ENCODE measurements around the gene CABLES2.
"Not testable (repeated sequence)": the region's sequence is repeated elsewhere in the genome, so short reads cannot be mapped to it uniquely, and the experiment has no call there.

Gene CABLES2

DNA sequence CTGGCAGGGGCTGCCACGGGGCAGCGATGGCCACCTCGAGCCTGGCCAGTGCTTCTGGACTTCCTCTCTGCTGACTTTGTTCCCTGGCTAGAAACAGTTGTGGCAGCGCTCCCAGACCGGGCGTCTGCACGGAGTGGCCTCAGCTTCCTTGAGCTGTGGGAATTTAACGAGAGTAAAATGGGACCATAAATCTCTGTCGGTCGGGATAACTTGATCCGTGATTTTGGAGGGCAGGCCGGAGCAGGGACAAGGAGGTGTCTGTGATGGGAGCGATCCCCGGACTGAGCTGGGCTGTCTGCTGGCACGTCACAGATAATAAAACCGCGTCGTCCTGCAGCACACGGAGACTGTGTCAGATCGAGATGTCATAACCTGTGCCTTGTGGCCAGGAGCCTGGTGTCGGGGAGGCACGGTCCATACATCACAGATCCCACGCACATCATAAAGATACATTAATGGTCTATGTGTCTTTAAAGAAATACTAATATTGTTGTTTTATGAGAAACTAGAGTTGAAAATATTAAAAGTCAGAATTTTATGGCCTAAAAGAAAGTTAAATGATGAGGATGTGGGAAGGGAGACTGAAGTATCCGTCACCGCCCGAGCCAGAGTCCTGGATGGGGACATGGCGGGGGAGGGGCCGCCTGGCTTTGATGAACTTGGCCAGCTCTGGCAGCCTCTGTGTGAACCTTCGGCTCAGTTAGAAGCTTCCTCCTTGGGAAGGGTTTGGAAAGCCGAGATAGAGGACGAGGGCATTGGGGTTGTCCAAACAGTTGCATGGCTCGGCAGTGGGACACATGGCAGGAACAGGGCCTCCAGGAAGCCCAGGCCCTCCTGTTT lies 26.8 kb upstream of the CABLES2 start:
- DNase-seq: no peak

GRCh38 chr20:62430866-62431447 lies 23.9 kb upstream of the CABLES2 start:
- no peak for DNase-seq

DNA sequence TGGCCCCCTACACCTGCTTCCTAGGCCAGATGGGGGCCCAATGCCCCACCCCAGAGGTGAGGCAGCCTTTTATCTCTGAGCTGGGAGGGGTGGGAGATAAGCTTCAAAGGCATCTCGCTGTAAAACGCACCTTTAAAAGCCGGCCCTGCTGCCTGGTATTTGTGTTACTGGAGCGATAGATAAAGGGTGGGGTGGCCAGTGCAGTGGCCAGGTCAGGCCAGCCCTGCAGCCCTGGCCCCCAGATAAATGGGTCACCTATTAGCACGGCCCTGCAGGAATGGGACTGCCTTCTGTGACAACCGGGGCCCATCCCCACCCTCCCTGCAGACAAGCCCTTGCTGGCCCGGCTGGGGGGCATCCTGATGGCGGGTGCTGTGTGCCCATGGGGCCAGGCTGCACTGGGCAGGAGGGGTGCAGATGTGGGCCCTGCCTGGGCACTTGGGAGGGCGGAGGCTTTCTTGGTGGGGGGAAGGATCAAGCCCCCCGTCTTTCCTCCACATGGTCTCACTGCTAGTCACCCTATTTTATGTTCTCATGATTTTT lies 23.3 kb upstream of the CABLES2 start:
- DNase-seq: no peak

- DNase-seq: no peak
These were observed 22.6 kb upstream of the CABLES2 start for GRCh38 chr20:62429455-62430310.

DNA sequence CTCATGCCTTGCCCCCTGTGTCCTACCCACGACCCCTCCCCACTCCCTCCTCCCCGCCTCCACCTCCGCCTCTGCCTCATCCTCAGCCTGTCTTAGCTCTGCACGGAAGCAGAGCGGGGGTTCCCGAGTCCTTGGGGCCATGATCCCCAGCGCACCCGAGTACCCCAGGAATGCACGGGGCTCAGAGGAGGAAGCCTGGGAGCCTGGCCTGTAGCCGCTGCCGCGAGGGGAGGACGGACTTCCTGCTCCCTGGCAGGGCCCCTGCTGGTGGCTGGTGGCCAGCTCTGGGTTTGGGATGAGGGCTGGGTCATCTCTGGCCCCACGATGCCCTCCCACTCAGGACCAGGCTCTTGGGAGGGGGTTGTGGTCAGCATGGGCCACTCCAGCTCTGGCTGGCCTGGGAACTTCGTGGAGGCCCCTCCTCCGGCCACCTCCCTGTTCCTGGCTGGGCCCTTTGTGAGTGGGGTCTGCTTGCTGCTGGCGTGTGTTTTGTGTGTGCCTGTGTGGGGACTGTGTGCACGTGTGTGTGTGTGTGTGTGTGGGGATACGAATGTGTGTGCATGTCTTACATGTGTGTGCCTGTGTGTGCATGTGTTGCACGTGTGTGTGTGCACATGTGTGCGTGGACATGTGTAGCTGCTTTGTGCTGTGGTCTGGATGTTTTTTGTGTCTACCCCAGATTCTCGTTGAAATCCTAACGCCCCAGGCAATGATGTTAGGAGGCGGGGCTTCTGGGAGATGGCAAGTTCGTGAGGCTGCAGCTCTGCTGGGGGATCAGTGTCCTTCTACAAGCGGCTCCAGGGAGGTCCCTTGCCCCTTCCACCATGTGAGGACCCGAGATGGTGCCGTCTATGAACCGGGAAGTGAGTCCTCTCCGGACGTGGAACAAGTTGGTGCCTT lies 21.6 kb upstream of the CABLES2 start:
- no peak for DNase-seq

DNA sequence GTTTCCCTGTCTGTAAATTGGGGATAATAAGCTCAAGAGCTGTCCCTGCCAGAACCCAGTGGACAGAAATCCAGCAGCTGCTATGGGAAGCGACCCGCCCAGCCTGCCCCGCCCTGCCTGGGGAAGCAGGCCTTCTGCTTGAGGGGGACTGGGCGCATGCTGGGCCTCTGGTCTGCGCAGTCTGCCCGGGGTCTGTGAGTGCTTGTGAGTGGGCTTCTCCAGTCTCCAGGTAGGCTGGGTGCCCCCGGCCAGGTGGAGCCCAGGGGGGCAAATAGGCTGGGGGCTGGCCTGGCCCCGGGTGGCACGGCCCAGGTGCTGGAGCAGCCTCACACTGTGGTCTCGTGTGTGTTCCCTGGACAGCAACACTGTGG lies 20.9 kb upstream of the CABLES2 start:
- DNase-seq: no peak

GRCh38 chr20:62427172-62428001 lies 20.3 kb upstream of the CABLES2 start, which contains the start of gene RBBP8NL:
Gene RBBP8NL, minus strand, starts transcription at chr20:62427539. Its CDS starts 7,892 bp downstream, at chr20:62419647.
- no peak for DNase-seq

- DNase-seq: no peak
These were observed 19.6 kb upstream of the CABLES2 start for GRCh38 chr20:62426699-62427131.

- not testable (repeated sequence) for DNase-seq
These were observed 18.9 kb upstream of the CABLES2 start for GRCh38 chr20:62426059-62426348.

DNA sequence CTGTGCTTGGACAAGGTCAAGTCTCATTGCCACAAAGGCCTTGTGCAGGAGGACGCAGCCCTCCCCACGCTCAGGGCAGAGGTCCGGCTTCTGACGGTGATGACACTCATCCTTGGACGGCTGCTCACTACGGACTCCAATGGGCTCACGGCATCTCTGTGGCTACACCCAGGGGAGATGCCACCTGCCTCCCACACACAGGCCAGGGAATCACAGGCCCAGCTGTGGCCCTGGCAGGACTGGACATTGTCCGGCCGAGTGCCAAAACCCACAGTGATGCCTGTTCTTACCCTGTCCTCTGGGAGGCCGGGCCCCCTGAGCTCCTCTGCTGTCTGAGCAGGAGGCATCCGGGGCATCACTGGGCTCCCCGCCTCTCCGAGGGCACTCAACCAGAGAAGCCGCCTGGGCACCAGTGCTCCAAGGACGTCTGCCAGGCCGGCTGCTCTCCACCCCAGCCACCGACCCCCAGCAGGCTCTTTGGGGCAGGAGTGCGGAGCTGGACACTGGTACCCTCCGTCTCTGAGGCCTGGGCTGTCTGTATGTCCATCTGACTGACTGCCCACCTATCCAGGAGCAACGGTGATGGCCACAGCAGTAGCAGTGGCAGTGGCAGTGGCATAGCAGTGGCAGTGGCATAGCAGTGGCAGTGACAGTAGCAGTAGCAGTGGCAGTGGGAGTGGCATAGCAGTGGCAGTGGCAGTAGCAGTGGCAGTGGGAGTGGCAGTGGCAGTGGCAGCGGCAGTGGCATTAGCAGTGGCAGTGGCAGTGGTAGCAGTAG lies 18.4 kb upstream of the CABLES2 start:
- DNase-seq: no peak

DNA sequence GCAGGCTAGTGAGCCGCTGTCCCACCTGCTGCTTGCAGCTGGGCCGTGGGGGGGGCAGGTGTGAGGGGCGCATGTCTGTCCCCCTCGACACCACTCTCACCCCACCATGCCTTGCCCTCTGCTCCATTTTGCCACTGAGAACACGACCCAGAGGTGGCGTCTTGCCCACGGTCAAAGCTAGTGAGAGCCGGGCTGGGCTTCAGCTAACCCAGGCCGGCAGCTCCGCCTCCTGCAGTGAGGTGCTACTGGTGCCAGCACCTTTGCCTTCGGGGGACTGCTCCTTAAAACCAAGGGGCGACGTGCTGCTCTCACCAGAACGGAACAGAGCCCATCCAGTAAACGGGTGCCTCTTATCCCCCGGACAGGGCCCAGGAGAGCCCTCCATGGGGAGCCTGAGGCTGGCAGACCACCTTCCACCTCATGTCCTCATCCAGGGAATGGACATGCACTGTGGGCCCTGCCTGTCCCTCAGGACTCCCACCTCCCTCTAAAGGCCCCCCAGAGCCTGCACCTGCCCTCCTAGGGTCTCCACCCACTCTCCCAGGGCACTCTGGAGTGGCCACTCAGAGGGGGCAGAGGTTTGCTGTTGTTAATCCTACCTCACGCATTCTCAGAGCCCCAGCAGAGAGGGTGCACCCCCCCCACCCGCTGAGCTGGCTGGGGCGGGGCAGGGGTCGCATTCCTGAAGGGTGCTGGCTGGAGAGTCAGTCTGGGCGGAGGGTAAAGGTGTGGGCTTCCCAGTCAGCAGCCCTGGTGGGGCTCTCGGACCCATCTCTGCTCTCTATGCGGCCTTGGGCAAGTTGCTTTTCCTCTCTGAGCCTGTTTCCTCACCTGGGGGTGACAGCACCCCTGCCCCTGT lies 17.4 kb upstream of the CABLES2 start:
- no peak for DNase-seq

DNA sequence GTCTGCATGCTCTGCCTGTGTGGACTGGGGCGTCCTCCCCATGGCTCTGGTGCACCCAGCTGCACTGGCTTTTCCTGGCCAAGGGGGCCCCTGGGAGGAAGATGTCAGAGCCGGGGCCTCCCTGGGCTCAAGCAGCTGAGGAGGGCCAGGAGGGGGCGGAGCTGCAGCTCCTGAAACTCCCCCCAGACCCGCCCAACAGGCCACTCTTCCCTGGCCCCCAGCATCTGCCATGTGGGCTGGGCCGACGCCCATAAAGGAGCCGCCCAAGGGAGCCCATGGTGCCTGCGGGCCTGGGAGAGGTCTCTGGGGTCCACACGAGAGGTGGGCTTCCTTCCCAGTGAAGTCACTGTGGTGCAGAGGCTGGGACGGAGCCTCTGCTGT lies 16.2 kb upstream of the CABLES2 start:
- DNase-seq: peak; percentile 44

DNA sequence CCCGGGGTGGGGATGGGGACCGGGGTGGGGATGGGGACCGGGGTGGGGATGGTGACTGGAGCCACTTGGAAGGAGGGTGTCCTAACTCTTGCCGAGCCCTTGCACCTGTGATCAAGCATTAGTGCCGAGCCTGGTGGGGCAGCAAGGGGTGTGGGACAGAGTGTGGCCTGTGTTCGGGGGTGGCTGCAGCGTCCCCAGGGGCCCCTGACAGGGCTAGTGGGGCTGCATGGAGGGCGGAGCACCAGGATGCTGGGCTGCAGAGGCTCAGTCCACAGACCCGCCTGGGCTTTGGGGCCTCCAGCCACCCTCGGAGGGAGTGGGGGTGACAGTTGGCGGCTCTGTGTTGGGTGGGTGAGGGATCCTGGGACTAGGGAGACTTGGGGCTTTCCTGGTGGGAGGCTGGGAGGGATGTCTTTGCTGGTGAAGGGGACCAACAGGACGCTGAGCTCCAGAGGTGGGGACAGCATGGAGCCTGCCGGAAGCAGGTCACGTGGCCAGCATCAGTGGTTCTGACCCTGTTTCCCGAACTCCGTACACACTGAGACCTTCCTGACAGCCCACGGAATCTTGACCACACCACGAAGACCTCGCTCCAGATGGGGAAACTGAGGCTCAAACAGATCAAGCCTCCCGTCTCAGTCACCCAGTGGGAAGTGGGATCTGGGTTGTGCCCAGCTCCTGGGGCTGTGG lies 15.7 kb upstream of the CABLES2 start:
- DNase-seq: no peak

DNA sequence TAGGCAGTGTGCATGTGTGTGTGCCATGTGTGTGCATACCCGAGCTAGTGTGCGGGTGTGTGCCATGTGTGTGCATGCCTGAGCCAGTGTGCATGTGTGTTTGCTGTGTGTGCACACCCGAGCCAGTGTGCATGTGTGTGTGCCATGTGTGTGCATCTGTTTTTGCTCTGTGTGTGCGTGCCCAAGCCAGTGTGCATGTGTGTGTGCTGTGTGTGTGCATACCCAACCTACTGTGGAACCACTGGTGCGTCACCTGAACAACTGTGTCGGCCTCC lies 14.6 kb upstream of the CABLES2 start:
- no peak for DNase-seq

DNA sequence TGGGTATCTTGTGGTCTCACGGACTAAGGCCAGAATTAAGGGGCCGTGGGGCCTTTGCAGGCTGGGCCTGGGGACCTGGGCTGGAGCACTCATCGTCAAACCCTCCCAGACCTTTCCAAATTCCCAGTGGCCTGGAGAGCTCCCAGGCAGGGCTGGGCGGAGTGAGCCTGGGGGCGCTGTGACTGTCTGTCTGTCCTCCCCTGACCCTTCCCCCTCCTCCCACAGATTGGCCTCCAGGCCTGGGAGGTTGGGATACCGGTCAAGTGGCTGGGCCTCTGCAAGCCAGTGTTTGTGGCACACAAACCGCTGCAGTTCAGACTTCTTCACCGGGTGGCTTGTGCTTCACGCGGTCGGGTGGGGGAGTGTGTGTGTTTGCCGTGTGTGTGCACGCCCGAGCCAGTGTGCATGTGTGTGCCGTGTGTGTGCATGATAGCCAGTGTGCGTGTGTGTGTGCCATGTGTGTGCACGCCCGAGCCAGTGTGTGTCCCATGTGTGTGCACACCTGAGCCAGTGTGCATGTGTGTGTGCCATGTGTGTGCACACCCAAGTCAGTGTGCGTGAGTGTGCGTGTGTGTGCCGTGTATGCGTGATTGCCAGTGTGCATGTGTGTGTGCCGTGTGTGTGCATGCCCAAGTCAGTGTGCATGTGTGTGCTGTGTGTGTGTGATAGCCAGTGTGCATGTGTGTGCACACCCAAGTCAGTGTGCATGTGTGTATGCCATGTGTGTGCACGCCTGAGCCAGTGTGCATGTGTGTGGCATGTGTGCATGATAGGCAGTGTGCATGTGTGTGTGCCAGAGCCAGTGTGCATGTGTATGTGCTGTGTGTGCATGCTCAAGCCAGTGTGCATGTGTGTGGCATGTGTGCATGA lies 14.0 kb upstream of the CABLES2 start:
- no peak for DNase-seq

DNA sequence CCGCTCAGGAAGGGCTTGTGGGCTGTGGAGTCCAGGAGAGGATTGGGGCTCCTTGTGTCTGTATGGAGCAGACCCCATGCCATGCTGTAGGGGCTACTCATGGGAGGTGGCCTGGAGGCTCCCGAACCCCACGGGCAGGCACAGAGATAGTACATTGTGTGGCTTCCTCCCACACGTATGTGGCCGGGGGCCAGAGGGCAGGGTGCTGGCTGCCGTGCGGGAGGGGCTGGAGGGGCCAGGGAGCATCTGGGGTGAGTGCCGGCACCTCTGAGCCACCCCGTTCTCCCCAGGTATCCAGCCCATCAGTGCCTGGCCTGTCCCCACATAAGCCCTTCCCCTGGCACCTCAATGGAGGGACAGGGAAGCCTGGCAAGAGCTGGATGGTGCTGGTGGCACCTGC lies 12.7 kb upstream of the CABLES2 start:
- no peak for DNase-seq

DNA sequence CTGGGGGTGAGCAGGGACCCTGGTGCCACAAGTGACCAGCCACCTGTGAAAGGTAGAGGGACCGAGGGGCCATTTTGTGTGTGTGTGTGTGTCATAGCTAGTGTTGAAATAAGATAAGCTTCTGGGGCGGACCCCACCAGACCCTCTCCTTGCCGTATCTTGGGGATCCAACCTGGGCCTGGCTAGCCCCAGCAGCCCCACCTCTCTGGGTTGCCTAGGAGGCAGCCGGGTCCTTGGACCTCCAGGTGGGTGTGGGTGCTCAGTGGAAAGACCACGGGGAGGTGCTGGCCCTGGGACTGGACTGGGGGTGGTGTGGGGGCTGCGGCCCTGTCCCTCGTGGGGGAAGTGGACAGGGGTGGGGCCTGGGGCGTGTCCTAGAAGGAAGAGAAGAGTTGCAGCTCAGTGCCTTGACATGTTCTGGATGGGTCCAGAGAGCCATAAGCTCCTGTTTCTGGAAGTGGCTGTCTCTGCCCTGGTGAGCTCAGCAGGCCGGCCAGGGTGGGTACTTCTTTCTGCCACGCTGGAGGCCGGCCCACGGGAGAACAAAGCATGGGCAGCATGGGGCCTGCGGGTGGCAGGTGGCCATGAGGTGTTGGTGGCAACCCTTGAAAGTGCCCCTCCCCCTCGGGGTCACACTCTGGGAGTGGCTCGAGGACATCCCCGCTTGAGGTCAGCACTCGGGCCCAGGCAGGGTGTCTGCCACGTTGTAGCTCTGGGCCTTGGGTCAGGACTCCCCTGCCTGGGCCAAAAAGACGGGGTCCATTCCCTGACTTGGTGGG lies 11.8 kb upstream of the CABLES2 start:
- peak; percentile 52 for DNase-seq
